Left cardiac atrium (tissue), 4 donors: Measurements from ENCODE around the gene SVEP1. TPM values are rescaled to one million over a fixed set of nuclear protein-coding genes. Genes with fewer than 3 reads are reported as not detected.

Experiments
- ATAC-seq, 2 donors: fragments of 200-7000 bp; cut with Tn5 transposase; one replicate each; pipeline ENCODE4 v1.9.1; 2020; ENCODE audit warnings: mild to moderate bottlenecking in 2 of 2, moderate library complexity in 2 of 2
- DNase-seq: peaks from one replicate; pipeline ENCODE4 v3.0.0-alpha.2; 2020
- intact Hi-C, 2 donors: fragments of 100-400 bp; cut with DNase I; formaldehyde crosslinking; loops; one replicate each; pipeline versions ENCODE4 v1.14.1 to v1.15.1; 2022 to 2023
- total RNA-seq, 2 donors: library from RNA; stranded (reverse); fragmentation: NEBNext Ultra II Directional; extraction: Animal tissue kit (Norgen Biotek cat#: 25700); gene quantifications; one replicate each; pipeline ENCODE4 v1.2.1, GENCODE V29; 2021
- donor health status: DM: no; HTN: yes; CAD: no.
- donor health status: DM: no; HTN: yes; CAD: no; lungs with severe emphysema.
- donor health status: DM: yes; HTN: yes; CAD: no.
- donor health status: Dilated cardiomyopathy.

SVEP1 gene
- total RNA-seq, 2 donors from 2014 or later, result 18.6 to 20.8 TPM

- intact Hi-C loops, result no loop called here
- DNase-seq, result no peak
Measured at GRCh38 chr9:110343551-110343950, 236.0 kb downstream of the SVEP1 start.

GRCh38 chr9:110340306-110340705, 239.2 kb downstream of the SVEP1 start:
- DNase-seq (no peak), ATAC-seq (no peak)
- intact Hi-C loops, result no loop called here

More at GRCh38 chr9:110343551-110343950, 236.0 kb downstream of the SVEP1 start:
- no peak for ATAC-seq

- ATAC-seq (no peak), DNase-seq (no peak)
- intact Hi-C loops, result no loop called here
Measured at GRCh38 chr9:110338143-110338542, 241.4 kb downstream of the SVEP1 start.

- intact Hi-C loops, result no loop called here
- DNase-seq, result no peak
- peak in 1 of 2 donors; percentile 54 for ATAC-seq
Measured at GRCh38 chr9:110337727-110338126, 241.8 kb downstream of the SVEP1 start, which contains the start of gene TXNDC8. TXNDC8 (minus strand) TSS chr9:110337863.

GRCh38 chr9:110336363-110336762, 243.2 kb downstream of the SVEP1 start:
- intact Hi-C loops, result no loop called here
- ATAC-seq (no peak), DNase-seq (no peak)

- ATAC-seq (no peak), DNase-seq (no peak)
- intact Hi-C loops, result no loop called here
Measured at GRCh38 chr9:110334871-110335270, 244.7 kb downstream of the SVEP1 start.

GRCh38 chr9:110334183-110334582, 245.4 kb downstream of the SVEP1 start:
- intact Hi-C loops, result no loop called here

GRCh38 chr9:110332766-110333165, 246.8 kb downstream of the SVEP1 start:
- intact Hi-C loops, result no loop called here
- ATAC-seq (no peak), DNase-seq (no peak)

More at GRCh38 chr9:110334183-110334582, 245.4 kb downstream of the SVEP1 start:
- no peak for ATAC-seq
- DNase-seq, result no peak

GRCh38 chr9:110330484-110331105, 248.9 kb downstream of the SVEP1 start:
- ATAC-seq (no peak), DNase-seq (no peak)
- intact Hi-C loops, result no loop called here

- intact Hi-C loops, result no loop called here
- ATAC-seq, result no peak
- no peak for DNase-seq
Measured at GRCh38 chr9:110329639-110330230, 249.8 kb downstream of the SVEP1 start.

- ATAC-seq (no peak), DNase-seq (no peak)
- intact Hi-C loops, result no loop called here
Measured at GRCh38 chr9:110328763-110329162, 250.8 kb downstream of the SVEP1 start.

GRCh38 chr9:110327716-110328115, 251.8 kb downstream of the SVEP1 start:
- no peak for DNase-seq
- ATAC-seq, result no peak
- intact Hi-C loops, result no loop called here

GRCh38 chr9:110323818-110324217, 255.7 kb downstream of the SVEP1 start:
- intact Hi-C loops, result no loop called here
- no peak for ATAC-seq
- DNase-seq, result no peak

GRCh38 chr9:110320651-110321445, 258.7 kb downstream of the SVEP1 start:
- ATAC-seq (peak in 1 of 2 donors; percentile 77), DNase-seq (peak; percentile 50)
- intact Hi-C loops, result no loop called here

- intact Hi-C loops, result no loop called here
Measured at GRCh38 chr9:110319781-110320492, 259.6 kb downstream of the SVEP1 start.

GRCh38 chr9:110317911-110318310, 261.6 kb downstream of the SVEP1 start:
- intact Hi-C loops, result no loop called here
- DNase-seq, result no peak
- ATAC-seq, result no peak

More at GRCh38 chr9:110319781-110320492, 259.6 kb downstream of the SVEP1 start:
- ATAC-seq, result no peak
- no peak for DNase-seq

GRCh38 chr9:110316261-110317075, 263.1 kb downstream of the SVEP1 start:
- DNase-seq (no peak), ATAC-seq (no peak)
- intact Hi-C loops, result no loop called here
